Stimulated activated CD8-positive, alpha-beta memory T cell treated with anti-CD3 and anti-CD28 coated beads, Interleukin-4, amount 100 ng/mL, for 1 hour (primary cell): ENCODE measurements around the gene RBM27.
"Not testable (repeated sequence)": the region's sequence is repeated elsewhere in the genome, so short reads cannot be mapped to it uniquely, and the experiment has no call there.

Experiments
- DNase-seq, 2 donors: peaks; one replicate each; pipeline ENCODE4 v3.0.0-alpha.2; 2020; ENCODE audit warnings: low read depth in 2 of 2, low spot score in 1 of 2

The RBM27 gene

GRCh38 chr5:146203011-146203871, at the start of gene RBM27:
TSS of gene RBM27 (plus strand) at chr5:146203605. CDS start at chr5:146203766, 161 bp downstream.
- DNase-seq = peak; percentile 89 to 93

- no peak for DNase-seq
Observed at GRCh38 chr5:146158255-146158654, 45.1 kb upstream of the RBM27 start.

GRCh38 chr5:146164382-146164781, 39.0 kb upstream of the RBM27 start:
- DNase-seq = no peak

GRCh38 chr5:146165460-146165859, 37.9 kb upstream of the RBM27 start:
- no peak for DNase-seq

GRCh38 chr5:146165903-146166302, 37.5 kb upstream of the RBM27 start:
- no peak for DNase-seq

- DNase-seq = no peak
Observed at GRCh38 chr5:146169076-146169475, 34.3 kb upstream of the RBM27 start.

GRCh38 chr5:146173049-146173448, 30.4 kb upstream of the RBM27 start:
- DNase-seq = not testable (repeated sequence)

GRCh38 chr5:146173597-146173996, 29.8 kb upstream of the RBM27 start:
- DNase-seq = no peak

GRCh38 chr5:146176805-146177204, 26.6 kb upstream of the RBM27 start:
- no peak for DNase-seq

GRCh38 chr5:146179696-146180095, 23.7 kb upstream of the RBM27 start:
- no peak for DNase-seq

GRCh38 chr5:146183403-146183802, 20.0 kb upstream of the RBM27 start:
- DNase-seq = not testable (repeated sequence)

- DNase-seq = no peak
Observed at GRCh38 chr5:146185161-146185560, 18.2 kb upstream of the RBM27 start.

GRCh38 chr5:146188358-146188757, 15.0 kb upstream of the RBM27 start:
- no peak for DNase-seq

GRCh38 chr5:146192571-146193043, 10.8 kb upstream of the RBM27 start:
- DNase-seq = no peak

GRCh38 chr5:146193285-146193684, 10.1 kb upstream of the RBM27 start:
- DNase-seq = no peak

GRCh38 chr5:146194997-146195396, 8.4 kb upstream of the RBM27 start:
- not testable (repeated sequence) for DNase-seq

GRCh38 chr5:146196459-146197048, 6.9 kb upstream of the RBM27 start:
- DNase-seq = no peak

- DNase-seq = no peak
Observed at GRCh38 chr5:146199176-146199815, 4.1 kb upstream of the RBM27 start.

GRCh38 chr5:146201795-146202194, 1.6 kb upstream of the RBM27 start:
- DNase-seq = not testable (repeated sequence)

- DNase-seq = no peak
Observed at GRCh38 chr5:146203872-146204192, 427 bp downstream of the RBM27 start.

- DNase-seq = no peak
Observed at GRCh38 chr5:146205499-146206202, 2.2 kb downstream of the RBM27 start.
